ENCODE data around the gene SLC25A21.

- no peak for TF ChIP-seq POLR2A (IDR thresholded peaks at IDR 0.05)
- no peak for TF ChIP-seq CTCF (IDR thresholded peaks at IDR 0.05)
Observed at GRCh38 chr14:36935976-36936678, 236.3 kb downstream of the SLC25A21 start.

All from ovary (tissue), 3 donors.